Activated CD4-positive, CD25-positive, alpha-beta regulatory T cell treated with anti-CD3 and anti-CD28 coated beads, Interleukin-2, amount 50 U/mL, for 72 hours (primary cell): ENCODE results near the gene BBC3.
A peak's percentile ranks its signal among the peaks of the same experiment; 100 is the strongest.

Source experiments
- DNase-seq: peaks from one replicate; pipeline ENCODE4 v3.0.0; 2021

The BBC3 gene

DNA sequence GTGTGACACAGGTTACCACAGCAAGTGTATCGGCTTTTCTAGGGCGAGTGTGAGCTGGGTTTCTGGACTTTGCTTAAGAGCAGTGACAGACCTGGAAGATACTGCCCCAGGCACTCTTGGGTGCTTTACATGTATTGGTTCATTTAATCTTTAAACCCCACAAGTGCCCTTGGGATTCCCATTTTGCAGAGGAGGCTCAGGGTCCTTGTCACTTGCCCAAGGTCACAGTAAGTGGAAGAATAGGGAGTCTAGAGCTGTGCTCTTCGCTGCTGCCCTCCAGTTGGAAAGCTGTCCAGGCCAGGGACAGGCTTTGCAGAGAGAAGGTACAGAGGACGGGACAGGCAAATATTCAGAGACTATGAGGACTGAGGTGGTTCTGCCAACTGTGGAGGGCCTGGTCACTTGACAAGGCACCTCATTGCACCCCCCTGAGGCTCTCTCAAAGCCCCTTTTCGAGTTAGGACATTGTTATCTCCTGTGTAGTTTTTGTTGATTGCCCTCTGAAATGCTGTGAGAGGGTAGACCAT, 42.4 kb downstream of the BBC3 start:
- DNase-seq: no peak

DNA sequence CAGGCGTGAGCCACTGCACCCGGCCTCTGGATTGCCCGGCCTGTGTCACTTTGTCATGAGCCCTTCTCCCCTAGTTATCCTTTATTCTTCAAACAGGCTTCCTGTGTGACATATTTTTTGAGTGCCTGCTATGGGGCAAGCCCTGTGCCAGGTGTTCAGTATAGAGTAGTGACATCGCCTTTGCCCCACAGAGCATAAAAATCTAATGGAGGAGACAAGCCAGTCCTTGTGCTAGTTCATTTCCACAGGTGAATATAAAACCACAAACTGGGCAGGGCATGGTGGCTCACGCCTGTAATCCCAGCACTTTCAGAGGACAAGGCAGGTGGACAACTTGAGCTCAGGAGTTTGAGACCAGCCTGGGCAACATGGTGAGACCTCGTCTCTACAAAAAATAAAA, 43.2 kb downstream of the BBC3 start:
- DNase-seq: no peak

DNA sequence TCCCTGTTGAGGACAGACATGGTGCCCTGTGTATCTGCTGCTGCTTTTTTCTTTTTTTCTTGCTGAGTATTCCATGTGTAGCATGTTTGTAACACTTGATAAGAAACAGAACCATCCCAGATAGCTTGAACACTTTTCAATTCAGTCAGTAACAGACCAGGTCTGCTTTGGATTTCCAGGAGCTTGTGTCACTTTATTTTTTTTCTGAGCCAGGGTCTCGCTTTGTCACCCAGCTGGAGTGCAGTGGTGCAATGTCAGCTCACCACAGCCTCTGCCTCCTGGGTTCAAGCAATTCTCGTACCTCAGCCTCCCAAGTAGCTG, 43.7 kb downstream of the BBC3 start:
- no peak for DNase-seq

DNA sequence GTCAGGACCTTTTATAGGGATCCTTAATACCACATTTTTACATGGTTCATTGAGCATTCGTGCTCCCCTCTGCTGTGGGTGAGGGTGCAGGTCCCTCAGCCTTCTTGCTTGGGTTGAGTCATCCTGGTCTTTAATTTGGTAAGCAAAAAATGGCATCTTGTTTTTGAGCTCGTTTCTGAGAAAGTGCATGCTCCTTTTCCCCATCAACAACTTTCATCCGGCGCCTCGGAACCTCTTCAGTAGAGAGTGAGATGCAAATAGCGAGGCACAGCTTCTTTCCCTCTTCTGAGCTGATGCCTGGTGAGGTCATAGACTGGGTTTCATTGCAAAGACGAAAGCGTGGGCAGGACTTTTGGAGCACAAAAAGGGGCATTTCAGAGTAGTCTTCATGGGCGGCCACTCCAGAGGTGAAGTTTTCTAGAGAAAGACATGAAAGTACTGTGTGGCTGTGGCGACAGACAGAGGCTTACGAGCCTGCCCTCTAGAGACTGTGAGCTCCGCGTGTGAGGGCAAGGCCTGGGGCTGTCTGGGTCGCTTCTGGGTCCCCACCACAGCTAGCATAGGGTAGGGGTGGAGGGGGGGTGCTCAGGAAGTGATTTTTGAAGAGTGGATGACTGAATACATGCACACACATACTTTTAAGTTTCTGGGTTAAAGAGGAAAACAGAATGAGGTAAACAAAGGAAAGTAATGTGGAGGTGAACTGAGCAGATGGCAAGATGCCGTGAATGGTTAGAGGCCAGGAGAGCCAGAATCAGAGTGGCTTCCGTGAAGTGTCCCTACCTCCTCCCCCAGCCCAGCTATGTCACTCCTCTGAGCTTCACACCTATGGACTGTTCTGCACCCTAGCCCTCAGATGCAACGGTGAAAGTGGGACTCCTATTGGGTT, 44.3 kb downstream of the BBC3 start:
- peak; percentile 65 for DNase-seq

DNA sequence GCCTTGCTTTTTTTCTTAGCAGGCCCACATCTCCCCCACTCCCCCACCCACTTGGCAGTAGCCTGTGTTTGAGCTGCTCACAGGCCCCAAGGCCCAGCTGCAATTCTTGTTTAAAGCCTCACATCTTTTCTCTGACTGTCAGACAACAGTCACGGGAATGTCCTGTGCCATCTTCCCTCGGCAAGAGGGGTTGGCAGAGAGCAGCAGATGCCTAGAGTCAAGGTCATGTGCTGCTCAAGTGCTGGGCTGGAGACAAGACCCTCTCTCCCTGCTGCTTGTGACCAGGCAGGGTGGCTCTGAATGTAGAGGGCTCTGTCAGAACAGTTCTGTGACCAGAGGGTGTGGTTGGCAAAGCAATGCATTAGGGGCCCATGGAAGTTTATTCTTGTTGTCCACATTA, 47.4 kb downstream of the BBC3 start:
- no peak for DNase-seq

DNA sequence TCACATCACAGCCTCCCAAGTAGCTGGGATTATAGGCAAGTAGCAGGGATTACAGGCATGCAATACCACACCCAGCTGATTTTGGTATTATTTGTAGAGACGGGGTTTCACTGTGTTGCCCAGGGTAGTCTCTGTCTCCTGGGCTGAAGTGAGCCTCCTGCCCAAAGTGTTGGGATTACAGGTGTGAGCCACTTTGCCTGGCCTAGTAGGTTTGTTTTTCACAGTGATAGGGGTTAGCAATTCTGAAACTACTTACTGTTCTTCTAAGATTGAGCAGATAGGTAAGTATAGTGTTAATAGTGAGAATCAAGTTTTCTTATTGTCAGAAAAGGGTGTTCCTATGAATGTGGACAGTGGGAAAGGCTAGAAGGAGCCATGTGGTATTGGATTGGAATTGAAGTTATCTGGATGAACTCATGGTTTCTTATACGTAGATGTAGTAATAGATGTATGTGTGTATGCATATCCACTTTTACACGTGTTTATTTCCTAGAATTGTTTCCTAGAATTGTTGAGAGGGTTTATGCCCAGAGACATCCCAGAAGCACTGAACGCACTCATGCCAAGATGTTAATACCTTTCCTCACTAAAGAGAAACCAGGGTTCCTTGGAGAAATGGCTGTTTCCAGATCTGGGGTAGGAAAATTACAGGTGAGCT, 51.2 kb downstream of the BBC3 start:
- no peak for DNase-seq

DNA sequence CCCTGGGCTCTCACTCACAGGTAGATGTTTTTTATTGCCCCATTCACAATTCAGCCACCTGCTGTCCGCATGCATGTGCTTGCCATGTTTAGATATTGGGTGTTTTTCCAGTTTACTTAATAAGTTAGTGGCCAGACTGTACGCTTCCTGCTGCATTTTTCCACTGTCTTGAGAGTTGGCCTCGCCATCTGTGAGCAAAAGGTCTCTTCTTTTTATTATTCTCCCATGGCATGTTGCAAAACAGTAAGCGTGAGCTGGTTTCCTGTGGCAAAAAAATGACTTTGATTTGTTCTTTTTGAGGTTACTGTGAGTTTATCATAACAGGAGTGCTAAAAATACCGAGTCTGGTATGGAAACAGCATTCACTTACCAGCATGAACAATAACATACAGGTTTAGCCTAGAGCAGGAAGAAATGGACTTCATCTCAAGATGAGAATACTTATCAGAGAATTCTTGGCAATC, 54.3 kb downstream of the BBC3 start:
- DNase-seq: no peak

DNA sequence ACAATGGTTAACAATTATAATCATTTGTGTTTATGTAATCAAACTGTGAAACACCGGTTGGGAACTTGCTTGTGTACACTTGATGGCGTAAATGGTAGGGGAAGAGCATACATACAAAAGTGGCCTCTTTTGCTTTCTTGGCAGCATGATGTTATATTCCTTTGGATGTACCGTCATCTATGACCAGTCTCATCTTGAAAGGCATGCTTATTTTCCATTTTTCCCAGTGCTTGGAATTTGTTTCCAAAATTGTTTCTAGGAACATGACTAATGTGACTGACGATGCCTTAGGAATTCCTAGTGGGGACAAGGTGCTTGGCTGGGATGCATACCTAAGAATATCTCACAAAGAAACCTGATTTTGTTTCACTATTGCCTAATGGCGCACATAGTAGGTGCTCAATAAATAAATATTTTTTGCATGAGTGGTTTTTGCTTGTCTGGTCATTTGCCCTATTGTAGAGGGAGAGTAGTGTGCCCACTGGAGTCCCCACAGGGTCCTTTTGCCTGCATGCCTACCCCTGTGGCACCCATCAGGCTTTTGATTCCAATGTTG, 54.9 kb downstream of the BBC3 start:
- no peak for DNase-seq

DNA sequence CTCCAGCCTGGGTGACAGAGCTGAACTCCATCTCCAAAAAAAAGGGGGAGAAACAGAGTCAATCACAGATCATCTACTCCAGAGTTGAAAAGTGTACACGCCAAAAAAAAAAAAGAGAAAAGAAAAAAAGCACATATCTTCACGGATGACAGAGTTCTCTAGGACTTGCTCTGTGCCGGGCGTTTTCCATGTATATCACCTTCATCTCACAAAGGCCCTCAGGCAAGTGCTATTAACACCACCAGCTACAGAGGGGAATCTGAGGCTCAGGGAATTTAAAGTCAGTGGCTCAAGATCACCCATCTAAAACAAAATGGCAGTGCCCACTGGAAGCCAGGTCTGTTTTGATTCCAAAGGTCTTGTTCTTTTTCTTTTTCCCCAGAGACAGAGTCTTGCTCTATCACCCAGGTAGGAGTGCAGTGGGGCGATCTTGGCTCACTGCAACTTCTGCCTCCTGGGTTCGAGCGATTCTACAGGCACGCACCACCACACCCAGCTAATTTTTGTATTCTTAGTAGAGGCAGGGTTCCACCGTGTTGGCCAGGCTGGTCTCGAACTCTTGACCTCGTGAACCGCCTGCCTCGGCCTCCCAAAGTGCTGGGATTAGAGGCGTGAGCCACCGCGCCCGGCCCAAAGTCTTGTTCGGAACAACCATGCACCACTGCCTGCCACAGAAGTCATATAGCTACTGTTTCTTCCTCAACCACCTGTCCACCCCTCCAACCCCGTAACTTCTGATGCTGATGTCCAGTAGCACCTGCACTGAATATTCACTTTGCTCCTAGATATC, 58.1 kb downstream of the BBC3 start:
- DNase-seq: no peak
